Uterus (tissue), 2 donors: ENCODE data around the gene ISCA2.

Experiments used
- CTCF ChIP-seq, 4 experiments: fragments of 200-600 bp in 2 of 4; fragments of 450-650 bp in 2 of 4; sonication (generic) in 2 of 4; IDR thresholded peaks; one replicate each; pipeline ENCODE4 v1.5.1; 2016 to 2019; ENCODE audit warnings: antibody characterized with exemption in 4 of 4, mild to moderate bottlenecking in 2 of 4, moderate library complexity in 1 of 4
- POLR2A ChIP-seq, 2 donors: fragments of 450-650 bp; IDR thresholded peaks; one replicate each; pipeline ENCODE4 v1.6.1; 2016; ENCODE audit warnings: antibody characterized with exemption in 2 of 2, mild to moderate bottlenecking in 1 of 2, moderate library complexity in 1 of 2

GRCh38 chr14:74459976-74460375, 33.6 kb upstream of the ISCA2 start:
- no peak for TF ChIP-seq CTCF (IDR thresholded peaks at IDR 0.05)
- no peak for TF ChIP-seq POLR2A (IDR thresholded peaks at IDR 0.05)
